Forelimb muscle (tissue), 1 donor: ENCODE data around the gene TRIM56. TPM values are rescaled to one million over a fixed set of nuclear protein-coding genes. Genes with fewer than 3 reads are reported as not detected.
"Not testable (repeated sequence)": the region's sequence is repeated elsewhere in the genome, so short reads cannot be mapped to it uniquely, and the experiment has no call there.

Experiments
- DNase-seq: peaks from one replicate; pipeline ENCODE4 v3.0.0-alpha.2; 2013; ENCODE audit warnings: low read depth
- polyA plus RNA-seq: library from polyadenylated mRNA; unstranded; fragments of 120-200 nt; gene quantifications from one replicate; pipeline ENCODE4 v1.2.1, GENCODE V29; 2013; ENCODE audit not compliant: insufficient read length

TRIM56 gene
- polyA plus RNA-seq, 1 donor: 7.6 TPM

GRCh38 chr7:101088858-101089529 is 3.7 kb downstream of the TRIM56 start:
- DNase-seq: no peak

- DNase-seq: no peak
Observed at GRCh38 chr7:101089876-101090275, 4.6 kb downstream of the TRIM56 start.

GRCh38 chr7:101092266-101092905 is 7.1 kb downstream of the TRIM56 start:
- DNase-seq: not testable (repeated sequence)

DNA sequence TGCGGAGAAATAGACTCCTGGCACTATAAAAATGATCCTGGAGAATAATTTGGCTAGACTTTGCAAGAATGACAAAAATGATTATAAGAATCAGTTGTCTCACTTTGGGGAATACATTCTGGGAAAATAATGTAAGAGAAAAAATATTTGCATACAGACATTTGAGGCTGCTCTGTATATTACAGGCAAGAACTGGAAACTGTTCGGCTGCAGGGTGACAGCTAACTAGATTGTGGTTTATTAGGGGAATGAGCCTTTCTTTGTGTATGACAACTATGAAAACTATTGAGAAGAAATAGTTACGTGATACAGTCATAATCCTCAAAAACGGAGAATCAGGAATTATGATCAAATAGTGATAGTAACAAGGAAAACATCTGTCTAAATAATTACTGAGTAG is 8.6 kb downstream of the TRIM56 start:
- DNase-seq: no peak

DNA sequence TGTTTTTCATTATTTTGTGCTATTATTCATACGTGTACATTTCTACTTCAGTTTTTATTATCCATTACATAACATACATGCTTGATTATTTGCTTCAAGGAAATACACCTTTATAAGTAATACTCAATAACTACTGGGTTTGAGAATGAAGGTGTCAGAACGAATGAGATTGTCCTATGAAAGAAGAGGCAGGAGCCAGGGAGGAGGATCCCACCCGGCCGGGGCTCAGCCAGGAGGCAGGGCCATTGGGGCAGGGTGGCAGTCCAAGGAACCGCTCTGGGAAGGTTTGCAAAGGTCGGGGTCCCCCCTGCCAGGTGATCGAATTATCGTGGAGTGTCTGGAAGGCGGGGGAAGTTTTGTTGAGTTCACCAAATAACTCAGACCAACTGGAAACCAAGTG is 9.1 kb downstream of the TRIM56 start:
- no peak for DNase-seq

DNA sequence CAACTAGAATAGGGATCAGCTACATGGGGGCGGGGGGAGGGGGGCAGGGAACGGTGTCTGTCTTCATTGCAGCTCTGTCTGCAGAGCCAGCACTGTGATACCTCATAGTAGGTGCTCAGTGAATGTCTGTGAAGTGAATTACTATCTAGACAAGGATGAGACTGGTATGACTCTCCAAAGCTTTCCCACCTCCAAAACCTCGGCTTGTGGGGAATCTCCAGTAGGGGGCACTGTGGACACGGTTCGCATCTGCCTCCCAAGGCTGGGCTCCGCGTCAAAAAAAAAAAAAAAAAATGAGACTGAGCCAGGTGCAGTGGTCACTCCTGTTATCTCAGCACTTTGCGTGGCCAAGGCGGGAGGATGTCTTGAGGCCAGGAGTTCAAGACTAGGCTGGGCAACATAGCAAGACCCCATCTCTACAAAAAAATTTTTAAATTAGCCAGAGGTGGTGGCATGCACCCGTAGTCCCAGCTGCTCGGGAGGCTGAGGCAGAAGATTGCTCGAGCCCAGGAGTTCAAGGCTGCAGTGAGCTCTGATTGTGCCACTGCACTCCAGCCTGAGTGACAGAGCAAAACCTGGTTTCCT is 9.6 kb downstream of the TRIM56 start:
- DNase-seq: no peak

DNA sequence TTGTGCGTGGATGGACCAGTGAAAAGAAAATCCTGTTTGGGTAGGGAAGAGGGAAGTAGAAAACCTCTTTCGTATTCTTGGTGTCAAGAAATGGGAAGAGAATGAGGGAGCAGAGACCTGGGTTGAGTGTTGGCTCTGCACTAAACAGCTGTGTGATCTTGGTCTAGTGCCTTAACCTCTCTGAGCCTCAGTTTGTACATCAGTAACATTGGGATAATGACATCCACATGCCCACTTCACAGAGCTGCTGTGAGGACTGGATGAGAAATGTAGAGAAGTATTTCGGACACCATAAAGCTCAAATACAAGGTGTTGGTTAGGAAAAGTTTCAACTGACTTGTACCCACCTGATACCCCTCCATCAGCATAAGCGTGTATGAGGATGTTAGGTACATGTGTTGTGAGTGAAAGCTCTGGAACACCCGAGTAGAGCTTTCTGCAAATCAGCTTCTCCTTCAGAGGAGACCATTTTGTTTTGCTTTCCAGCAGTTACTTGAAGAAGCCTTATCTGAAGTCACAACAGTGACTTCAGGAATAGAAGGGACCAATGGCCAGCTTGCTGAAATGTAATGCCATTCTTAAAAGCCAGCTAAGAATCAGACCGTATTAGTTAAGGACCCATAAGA is 11.2 kb downstream of the TRIM56 start:
- DNase-seq: no peak

- DNase-seq: no peak
Observed at GRCh38 chr7:101096957-101097347, 11.7 kb downstream of the TRIM56 start.

DNA sequence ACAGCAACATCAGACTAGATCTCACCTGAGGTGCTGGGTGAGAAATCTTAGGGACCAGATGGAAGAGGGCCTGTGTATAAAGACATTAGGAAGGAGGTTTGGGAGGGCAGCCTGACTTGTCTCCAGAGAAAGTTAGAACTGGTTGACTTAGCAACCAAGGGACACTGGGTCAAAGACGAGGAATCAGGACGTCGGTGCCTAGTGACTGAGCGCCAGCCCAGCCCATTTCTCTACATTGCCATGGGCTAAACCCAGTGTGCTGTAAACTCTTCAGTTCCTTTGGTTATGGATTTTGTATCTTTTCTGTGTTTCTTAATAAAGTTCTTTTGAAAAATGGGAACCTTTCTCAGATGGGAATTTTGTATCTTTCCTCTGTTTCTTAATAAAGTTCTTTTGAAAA is 12.3 kb downstream of the TRIM56 start:
- DNase-seq: no peak

- no peak for DNase-seq
Observed at GRCh38 chr7:101099969-101100781, 14.9 kb downstream of the TRIM56 start.

GRCh38 chr7:101100858-101101847 is 15.9 kb downstream of the TRIM56 start:
- DNase-seq: no peak

GRCh38 chr7:101102026-101102425 is 16.7 kb downstream of the TRIM56 start:
- DNase-seq: no peak

GRCh38 chr7:101103701-101104100 is 18.4 kb downstream of the TRIM56 start:
- DNase-seq: not testable (repeated sequence)

DNA sequence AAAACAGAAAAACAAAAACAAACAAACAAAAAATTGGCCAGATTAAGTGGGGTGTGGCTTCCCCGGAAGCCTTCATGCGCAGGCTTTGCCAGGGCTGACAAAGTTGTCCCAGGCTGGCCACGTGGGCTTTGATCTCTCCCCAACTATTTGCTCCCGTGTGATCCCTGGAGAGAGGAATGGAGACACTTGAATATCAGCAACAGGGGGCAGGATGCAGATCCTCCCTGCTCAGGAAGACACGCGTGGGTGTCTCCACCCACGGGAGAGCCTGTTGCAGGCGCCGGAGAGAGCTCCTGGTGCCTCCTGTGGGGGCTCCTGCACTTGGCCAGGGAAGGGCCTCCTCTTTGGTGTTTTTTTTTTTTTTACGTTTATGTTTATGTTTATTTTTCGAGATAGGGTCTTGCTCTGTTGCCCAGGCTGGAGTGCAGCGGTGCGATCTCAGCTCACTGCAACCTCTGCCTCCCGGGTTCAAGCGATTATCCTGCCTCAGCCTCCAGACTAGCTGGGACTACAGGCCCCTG is 19.0 kb downstream of the TRIM56 start:
- DNase-seq: no peak

- DNase-seq: no peak
Observed at GRCh38 chr7:101104799-101105198, 19.5 kb downstream of the TRIM56 start.

GRCh38 chr7:101105248-101105647 is 20.0 kb downstream of the TRIM56 start:
- not testable (repeated sequence) for DNase-seq

GRCh38 chr7:101106386-101106785 is 21.1 kb downstream of the TRIM56 start:
- no peak for DNase-seq

GRCh38 chr7:101108330-101108857 is 23.1 kb downstream of the TRIM56 start:
- no peak for DNase-seq

DNA sequence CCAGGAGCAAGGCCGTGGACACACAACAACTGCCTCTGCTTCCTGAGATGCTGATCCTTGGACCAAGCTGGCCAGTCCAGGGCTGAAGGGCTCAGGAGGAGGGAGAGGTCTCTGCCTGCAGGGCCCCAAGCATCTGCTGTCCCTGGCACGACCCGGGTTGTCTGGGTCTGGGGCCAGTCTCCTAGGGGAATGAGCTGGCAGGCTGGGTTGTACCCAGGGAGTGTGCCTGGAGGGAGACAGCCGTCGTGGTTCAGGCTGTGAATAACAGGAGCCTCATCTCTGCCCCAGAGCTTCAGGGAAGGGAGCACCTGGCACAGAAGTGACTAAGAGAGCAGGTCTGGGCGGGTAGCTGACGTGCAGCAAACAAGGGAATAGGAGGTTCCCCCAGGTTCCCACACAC is 23.7 kb downstream of the TRIM56 start:
- no peak for DNase-seq

DNA sequence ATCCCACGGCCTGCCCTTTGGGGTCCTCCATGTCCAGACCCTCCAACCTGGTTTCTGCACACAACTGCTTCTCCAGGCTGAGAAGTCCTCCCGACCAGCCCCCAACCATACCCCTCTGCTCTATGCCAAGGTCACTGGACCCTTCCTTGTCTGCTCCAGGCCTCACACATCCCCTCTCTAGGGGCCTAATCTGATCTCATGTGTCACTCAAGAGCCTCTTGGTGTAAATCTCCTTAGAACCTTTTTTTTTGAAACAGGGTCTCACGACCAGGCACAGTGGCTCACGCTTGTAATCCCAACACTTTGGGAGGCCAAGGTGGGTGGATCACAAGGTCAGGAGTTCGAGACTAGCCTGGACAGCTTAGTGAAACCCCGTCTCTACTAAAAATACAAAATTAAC is 24.1 kb downstream of the TRIM56 start:
- DNase-seq: no peak
